Measurements from ENCODE around the gene FJX1.

The FJX1 gene, protein sequence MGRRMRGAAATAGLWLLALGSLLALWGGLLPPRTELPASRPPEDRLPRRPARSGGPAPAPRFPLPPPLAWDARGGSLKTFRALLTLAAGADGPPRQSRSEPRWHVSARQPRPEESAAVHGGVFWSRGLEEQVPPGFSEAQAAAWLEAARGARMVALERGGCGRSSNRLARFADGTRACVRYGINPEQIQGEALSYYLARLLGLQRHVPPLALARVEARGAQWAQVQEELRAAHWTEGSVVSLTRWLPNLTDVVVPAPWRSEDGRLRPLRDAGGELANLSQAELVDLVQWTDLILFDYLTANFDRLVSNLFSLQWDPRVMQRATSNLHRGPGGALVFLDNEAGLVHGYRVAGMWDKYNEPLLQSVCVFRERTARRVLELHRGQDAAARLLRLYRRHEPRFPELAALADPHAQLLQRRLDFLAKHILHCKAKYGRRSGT

DNA sequence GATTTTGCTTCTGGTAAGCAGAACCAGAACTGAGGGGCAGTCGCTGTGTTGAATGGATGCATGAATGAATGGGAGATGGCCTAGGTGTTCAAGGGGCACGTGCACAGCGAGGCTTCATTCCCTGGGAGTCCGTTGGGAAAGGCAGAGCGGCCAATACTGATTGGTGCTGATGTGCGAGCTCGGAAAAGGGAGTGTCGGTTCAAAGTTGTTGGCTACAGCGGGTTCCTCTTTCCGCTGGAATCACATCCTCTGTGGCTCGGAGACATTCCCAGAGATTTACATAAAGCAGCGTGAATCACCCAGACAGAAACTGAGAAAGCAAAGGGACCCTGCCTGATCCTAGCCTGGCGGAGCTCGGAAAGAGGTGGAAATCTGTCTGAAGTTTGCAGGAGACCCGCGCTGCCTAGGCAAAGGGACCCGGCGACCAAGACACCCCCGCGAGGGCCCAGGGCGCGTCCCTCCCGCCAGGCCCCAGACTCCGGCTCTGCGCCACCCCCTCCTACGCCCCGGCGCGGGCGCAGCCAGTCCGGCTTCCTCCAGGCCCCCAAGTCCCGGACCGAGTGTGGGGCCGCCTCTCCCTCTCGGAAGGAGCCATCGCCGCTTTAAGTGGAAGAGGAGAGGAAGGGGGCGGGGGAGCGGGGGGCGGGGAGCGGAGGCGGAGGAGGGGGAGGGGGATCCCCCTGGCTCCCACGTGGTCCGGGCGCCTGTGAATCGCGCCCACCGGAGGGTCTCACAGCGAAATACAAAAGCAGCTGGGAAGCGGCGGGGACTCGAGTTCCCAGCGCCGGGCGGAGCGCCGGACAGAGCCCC lies at the start of gene FJX1:
FJX1 (plus strand) TSS at position 774 of the 810 bp plus-strand sequence. CDS start 177 bp downstream, outside the sequence.
- peak; percentile 92 for DNase-seq

GRCh38 chr11:35571696-35572095 lies 46.6 kb upstream of the FJX1 start:
- DNase-seq: no peak

DNA sequence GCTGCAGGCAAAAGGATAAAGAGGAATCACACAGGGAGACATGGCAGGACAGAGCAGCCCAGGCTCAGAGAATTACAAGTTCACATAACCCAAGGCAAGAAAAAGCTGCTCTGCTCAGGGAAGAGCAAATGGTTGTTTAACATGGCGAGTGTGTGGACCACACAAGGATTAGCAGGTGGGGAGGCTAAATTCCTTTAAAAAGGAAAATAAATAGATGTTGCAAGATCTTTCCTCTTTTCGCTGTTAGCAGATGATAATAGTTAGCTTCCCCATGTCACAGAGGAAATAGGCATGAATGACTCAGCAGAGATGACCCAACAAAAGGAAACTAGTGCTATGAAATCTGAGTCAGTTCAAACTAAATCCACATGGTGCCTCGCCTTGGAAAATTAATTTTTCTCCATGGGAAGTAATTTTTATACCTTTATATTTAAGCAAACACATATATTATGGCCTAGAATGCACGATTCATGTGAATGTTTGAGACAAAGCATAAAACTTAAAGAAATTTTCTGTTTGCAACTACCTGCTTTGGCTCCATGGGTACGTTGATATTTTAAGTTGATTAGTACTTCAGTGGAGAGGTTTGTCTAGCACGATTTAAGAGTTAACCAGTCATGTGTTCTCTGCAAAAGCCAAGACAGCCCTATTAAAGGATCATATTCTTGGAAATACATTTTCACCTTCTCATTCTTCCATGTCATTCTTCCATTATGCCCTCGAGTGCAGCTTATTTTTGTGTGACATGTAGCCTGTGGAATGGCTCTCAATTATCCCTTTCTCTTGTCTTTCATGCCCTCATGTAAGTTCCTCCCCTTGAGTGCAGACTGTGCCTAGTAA lies 38.5 kb upstream of the FJX1 start:
- DNase-seq: peak; percentile 87

DNA sequence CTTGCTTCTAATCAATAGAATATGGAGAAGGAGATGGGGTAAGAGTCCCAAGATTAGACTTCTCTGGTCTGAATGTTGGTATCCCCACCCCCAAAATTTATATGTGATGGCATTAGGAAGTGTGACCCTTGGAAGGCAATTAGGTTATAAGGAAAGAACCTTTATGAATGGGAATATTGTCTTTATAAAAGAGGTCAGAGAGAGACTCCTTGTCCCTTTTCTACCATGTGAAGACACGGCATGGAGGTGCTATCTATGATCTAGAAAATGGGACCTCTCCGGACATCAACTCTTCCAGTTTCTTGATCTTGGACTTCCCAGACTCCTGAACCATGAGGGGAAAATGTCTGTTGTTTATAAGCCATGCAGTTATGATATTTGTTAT lies 37.9 kb upstream of the FJX1 start:
- no peak for DNase-seq

GRCh38 chr11:35582033-35582432 lies 36.2 kb upstream of the FJX1 start:
- no peak for DNase-seq

- no peak for DNase-seq
Observed at GRCh38 chr11:35583126-35583525, 35.1 kb upstream of the FJX1 start.

DNA sequence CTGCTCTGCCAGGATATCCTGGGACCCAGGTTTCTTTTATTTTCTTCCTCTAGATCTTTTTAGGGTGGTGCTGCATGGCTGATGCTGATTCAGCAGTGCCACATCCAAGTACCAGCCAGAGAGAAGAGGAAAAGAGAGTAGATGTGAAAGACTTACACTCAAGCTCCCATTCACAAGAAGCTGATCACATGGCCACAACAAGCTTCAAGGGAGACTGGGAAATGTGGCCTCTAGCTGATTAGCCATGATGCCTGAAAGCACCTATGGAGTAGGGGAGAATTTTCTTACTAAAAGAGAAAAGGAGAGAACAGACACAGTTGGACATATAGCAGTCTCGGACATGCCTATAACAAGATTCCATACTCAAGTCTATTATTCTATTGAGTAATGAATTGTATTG lies 34.4 kb upstream of the FJX1 start:
- DNase-seq: no peak

DNA sequence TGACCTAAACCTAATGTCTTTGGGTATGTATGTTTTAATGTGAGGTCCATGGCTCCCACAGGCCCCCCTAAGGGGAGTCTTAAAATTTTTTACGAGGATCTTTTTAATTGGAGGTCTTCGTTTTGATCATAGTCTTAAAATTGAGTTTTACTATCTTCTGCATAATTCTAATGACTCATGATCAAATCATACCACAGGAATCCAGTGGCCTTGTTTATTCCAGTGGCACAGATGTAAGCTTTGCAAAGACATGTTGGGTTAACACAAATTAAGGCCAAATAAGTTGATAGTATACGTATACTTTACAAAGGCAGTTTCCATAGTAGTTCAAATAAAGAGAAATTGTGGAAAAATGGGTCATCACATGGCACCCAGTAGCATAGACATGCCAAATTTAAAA lies 33.9 kb upstream of the FJX1 start:
- no peak for DNase-seq

- DNase-seq: no peak
Observed at GRCh38 chr11:35585416-35585815, 32.8 kb upstream of the FJX1 start.

DNA sequence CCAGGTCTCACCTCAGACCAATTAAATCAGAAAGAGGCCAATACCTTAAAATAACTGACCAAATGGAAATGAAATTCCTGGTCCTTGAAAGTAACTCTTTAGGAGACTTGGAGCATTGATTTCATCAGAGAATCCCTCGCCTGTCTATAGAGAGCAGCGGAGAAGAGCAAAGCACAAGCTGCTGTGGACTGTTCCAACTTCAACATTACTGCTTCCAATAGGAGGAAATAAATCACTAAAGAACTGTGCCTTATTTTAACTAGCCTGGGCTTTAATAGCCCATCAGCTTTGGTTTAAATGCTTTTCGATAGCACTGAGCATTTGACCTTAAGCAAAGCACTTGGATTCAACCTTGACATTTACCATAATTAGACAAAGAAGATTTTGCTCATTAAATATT lies 32.0 kb upstream of the FJX1 start:
- no peak for DNase-seq

GRCh38 chr11:35587972-35588371 lies 30.3 kb upstream of the FJX1 start:
- DNase-seq: no peak

- no peak for DNase-seq
Observed at GRCh38 chr11:35588627-35589026, 29.6 kb upstream of the FJX1 start.

GRCh38 chr11:35589281-35589680 lies 29.0 kb upstream of the FJX1 start:
- peak; percentile 6 for DNase-seq

DNA sequence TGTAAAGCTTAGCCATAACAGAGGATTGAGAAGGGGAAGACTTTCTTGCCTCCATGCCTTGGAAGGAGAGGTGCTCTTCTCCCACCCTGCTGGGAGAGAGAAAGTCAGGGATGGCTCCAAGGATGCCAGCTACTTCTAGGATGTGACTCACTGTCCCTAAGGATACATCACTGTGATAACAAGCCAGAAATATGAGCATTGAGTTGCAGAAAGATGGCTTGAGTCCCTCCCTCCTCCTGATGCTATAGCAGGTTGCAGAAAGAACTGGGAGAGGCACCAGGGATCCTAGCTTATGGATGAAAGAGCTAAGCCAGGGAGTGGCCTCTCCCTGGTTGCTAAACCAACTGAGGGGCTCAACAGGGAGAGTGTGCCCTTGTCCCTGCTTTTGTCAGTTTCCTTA lies 27.8 kb upstream of the FJX1 start:
- no peak for DNase-seq

GRCh38 chr11:35593143-35593542 lies 25.1 kb upstream of the FJX1 start:
- DNase-seq: no peak

DNA sequence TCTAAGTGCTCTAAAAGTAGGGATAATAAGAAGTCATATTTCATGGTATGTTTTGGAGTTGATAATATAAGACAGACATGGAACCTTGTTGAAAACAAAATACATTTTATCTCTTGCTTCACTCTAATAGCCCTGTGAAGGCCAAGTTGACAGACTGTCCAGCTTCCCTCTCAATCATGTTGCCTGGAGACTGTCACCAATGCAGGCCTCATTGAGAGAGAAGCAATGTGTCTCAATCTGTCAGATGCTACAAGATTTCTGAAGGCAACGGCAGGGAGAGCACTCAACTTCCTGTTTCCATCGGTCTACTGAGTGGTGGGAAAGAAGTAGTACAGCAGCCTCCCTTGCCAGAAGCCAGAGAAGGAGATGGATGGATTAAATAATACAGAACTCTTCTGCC lies 23.6 kb upstream of the FJX1 start:
- peak; percentile 65 for DNase-seq

GRCh38 chr11:35598254-35599125 lies 19.8 kb upstream of the FJX1 start:
- DNase-seq: peak; percentile 51

GRCh38 chr11:35600331-35600838 lies 17.9 kb upstream of the FJX1 start:
- no peak for DNase-seq

- DNase-seq: no peak
Observed at GRCh38 chr11:35602160-35602793, 16.0 kb upstream of the FJX1 start.

- no peak for DNase-seq
Observed at GRCh38 chr11:35602979-35603378, 15.3 kb upstream of the FJX1 start.

DNA sequence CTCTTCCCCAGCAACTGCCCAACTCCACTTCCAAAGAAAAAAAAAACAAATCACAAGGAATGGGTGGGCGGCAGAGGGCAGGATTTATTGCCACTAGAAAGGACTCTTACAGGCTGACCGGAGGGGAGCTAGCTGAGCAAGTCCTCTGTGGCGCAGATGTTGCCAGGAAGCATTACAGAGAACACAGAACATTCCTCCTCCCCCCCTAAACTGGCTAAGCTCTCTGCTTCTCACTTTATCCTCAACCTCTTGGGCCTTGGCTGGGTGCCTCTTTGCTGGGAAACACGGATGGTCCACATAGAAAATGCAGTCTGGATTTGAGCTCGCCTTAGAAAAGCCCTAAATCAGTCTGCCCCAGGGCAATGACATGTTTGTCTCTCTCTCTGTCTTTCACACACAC lies 12.6 kb upstream of the FJX1 start:
- no peak for DNase-seq

Measured in inflammatory macrophage treated with lipopolysaccharide for 4 hours (primary cell).